Stimulated activated CD8-positive, alpha-beta memory T cell treated with anti-CD3 and anti-CD28 coated beads, Interleukin-12 subunit alpha, Interleukin-12 subunit beta, amount 100 ng/mL, for 1 hour (primary cell): ENCODE measurements around the gene NFKB2.

Experiments
- DNase-seq: peaks from one replicate; pipeline ENCODE4 v3.0.0-alpha.2; 2020; ENCODE audit warnings: low read depth

Gene NFKB2

DNA sequence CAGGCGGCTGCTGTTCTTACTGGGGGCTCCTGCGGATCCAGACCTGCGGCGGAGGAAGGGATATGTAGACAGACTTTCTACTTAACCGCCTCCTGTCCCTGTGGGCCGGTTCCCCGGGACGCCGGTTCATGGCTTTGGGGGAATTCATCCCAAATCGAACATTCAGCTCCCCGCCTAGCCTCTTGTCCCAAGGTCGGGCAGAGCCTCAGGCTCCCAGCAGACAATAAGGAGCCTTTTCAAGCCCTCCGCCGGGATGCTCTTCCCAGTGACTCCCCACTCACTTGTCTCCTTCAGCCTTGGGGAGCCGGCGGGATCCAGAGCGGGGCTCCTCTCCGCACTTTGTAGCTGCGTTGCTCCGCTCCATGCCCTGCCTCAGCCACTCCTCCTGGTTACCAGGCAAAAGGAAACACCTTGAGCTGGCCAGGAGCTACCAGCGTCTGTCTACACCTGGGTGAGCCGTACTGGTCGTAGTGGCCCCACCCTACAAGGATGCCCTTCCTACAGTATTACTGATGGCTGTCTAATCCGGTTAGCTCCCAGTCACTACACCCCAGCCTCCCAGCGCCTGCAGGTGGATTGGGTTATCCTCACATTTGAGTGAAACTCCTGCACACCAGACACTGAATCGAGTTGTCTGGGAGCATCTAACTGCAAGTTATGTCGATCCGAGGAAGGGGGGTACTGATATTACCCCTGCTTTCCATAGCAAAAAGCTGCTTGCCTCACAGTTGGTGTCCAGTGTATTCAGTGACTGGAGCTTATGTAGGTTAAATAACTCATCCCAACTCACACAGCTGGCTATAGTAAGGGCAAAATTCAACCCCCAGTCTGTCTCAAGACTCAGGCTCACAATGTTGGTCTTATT lies 55.8 kb downstream of the NFKB2 start, which contains the start of gene C10orf95:
TSS of gene C10orf95 (minus strand) at position 439 of the 865 bp plus-strand sequence. CDS start 450 bp downstream, outside the sequence.
- DNase-seq: no peak
